Measurements from ENCODE around the gene CTRB2.

DNA sequence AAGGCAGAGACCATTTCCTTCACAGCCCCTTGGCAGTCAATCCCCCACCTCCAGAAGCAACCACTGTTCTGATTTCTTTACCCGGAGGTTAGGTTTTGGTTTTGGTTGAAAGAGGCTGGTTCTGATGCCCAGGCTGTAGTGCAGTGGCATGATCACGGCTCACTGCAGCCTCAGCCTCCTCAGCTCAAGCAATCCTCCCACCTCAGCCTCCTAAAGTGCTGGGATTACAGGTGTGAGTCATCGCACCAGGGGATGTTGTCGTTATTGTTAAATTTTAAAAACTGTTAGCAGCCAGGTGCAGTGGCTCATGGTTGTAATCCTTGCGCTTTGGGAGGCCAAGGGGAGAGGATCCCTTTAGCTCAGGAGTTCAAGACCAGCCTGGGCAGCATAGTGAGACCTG is 3.0 kb upstream of the CTRB2 start:
- TF ChIP-seq, protein P1, sequence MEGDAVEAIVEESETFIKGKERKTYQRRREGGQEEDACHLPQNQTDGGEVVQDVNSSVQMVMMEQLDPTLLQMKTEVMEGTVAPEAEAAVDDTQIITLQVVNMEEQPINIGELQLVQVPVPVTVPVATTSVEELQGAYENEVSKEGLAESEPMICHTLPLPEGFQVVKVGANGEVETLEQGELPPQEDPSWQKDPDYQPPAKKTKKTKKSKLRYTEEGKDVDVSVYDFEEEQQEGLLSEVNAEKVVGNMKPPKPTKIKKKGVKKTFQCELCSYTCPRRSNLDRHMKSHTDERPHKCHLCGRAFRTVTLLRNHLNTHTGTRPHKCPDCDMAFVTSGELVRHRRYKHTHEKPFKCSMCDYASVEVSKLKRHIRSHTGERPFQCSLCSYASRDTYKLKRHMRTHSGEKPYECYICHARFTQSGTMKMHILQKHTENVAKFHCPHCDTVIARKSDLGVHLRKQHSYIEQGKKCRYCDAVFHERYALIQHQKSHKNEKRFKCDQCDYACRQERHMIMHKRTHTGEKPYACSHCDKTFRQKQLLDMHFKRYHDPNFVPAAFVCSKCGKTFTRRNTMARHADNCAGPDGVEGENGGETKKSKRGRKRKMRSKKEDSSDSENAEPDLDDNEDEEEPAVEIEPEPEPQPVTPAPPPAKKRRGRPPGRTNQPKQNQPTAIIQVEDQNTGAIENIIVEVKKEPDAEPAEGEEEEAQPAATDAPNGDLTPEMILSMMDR (IDR thresholded peaks at IDR 0.05): no peak
- TF ChIP-seq POLR2A (IDR thresholded peaks at IDR 0.05) (no peak), POLR2AphosphoS5 (IDR thresholded peaks at IDR 0.05) (no peak), EP300 (IDR thresholded peaks at IDR 0.05; ENCODE audit: low read depth) (no peak)

Data from transverse colon (tissue), 4 donors.